Measurements from ENCODE around the gene DHX35.

Gene DHX35

DNA sequence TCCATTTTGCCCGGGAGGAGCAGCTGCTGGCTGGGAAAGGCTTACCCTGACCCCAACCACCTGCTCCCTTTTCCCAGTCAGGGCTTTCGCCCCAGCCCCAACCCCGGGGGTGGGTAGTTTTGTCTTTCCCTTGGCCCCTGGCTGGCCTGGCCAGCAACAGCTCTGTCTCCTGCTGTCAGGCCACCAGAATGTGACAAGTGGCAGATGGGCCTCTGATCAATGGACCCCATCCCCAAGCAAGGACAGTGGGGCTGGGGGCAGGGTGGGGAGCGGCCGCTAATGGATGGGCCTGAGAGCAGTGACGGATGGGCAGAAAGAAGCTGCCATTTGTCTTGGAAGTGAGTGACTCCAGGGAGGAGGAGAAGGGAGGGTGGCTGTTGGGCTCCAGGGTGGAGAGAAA is 121.6 kb downstream of the DHX35 start:
- no peak for ATAC-seq
- TF ChIP-seq, protein P1, sequence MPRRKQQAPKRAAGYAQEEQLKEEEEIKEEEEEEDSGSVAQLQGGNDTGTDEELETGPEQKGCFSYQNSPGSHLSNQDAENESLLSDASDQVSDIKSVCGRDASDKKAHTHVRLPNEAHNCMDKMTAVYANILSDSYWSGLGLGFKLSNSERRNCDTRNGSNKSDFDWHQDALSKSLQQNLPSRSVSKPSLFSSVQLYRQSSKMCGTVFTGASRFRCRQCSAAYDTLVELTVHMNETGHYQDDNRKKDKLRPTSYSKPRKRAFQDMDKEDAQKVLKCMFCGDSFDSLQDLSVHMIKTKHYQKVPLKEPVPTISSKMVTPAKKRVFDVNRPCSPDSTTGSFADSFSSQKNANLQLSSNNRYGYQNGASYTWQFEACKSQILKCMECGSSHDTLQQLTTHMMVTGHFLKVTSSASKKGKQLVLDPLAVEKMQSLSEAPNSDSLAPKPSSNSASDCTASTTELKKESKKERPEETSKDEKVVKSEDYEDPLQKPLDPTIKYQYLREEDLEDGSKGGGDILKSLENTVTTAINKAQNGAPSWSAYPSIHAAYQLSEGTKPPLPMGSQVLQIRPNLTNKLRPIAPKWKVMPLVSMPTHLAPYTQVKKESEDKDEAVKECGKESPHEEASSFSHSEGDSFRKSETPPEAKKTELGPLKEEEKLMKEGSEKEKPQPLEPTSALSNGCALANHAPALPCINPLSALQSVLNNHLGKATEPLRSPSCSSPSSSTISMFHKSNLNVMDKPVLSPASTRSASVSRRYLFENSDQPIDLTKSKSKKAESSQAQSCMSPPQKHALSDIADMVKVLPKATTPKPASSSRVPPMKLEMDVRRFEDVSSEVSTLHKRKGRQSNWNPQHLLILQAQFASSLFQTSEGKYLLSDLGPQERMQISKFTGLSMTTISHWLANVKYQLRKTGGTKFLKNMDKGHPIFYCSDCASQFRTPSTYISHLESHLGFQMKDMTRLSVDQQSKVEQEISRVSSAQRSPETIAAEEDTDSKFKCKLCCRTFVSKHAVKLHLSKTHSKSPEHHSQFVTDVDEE (CRISPR knock-in tag; IDR thresholded peaks at IDR 0.05): no peak
- TF ChIP-seq ESRRG (CRISPR knock-in tag; IDR thresholded peaks at IDR 0.05): no peak
- TF ChIP-seq ZFP3 (CRISPR knock-in tag; IDR thresholded peaks at IDR 0.05): no peak
- no peak for TF ChIP-seq PPARA (CRISPR knock-in tag; IDR thresholded peaks at IDR 0.05; ENCODE audit: borderline replicate concordance)
- TF ChIP-seq OSR1 (CRISPR knock-in tag; IDR thresholded peaks at IDR 0.05): no peak
- TF ChIP-seq TCF4 (CRISPR knock-in tag; IDR thresholded peaks at IDR 0.05; ENCODE audit: borderline replicate concordance): no peak
- TF ChIP-seq ZC3H10 (CRISPR knock-in tag; IDR thresholded peaks at IDR 0.05): no peak
- no peak for TF ChIP-seq BACH2 (CRISPR knock-in tag; IDR thresholded peaks at IDR 0.05; ENCODE audit: borderline replicate concordance)
- no peak for TF ChIP-seq ARNTL (CRISPR knock-in tag; IDR thresholded peaks at IDR 0.05; ENCODE audit: borderline replicate concordance, low read depth)
- no peak for TF ChIP-seq ZFP30 (CRISPR knock-in tag; IDR thresholded peaks at IDR 0.05)
- TF ChIP-seq ZNF565 (CRISPR knock-in tag; conservative IDR thresholded peaks at IDR 0.05; ENCODE audit: low read depth): no peak
- TF ChIP-seq, protein P2, sequence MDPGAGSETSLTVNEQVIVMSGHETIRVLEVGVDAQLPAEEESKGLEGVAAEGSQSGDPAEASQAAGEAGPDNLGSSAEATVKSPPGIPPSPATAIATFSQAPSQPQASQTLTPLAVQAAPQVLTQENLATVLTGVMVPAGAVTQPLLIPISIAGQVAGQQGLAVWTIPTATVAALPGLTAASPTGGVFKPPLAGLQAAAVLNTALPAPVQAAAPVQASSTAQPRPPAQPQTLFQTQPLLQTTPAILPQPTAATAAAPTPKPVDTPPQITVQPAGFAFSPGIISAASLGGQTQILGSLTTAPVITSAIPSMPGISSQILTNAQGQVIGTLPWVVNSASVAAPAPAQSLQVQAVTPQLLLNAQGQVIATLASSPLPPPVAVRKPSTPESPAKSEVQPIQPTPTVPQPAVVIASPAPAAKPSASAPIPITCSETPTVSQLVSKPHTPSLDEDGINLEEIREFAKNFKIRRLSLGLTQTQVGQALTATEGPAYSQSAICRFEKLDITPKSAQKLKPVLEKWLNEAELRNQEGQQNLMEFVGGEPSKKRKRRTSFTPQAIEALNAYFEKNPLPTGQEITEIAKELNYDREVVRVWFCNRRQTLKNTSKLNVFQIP (CRISPR knock-in tag; IDR thresholded peaks at IDR 0.05; ENCODE audit: borderline replicate concordance, low read depth): no peak
- TF ChIP-seq, protein P3, sequence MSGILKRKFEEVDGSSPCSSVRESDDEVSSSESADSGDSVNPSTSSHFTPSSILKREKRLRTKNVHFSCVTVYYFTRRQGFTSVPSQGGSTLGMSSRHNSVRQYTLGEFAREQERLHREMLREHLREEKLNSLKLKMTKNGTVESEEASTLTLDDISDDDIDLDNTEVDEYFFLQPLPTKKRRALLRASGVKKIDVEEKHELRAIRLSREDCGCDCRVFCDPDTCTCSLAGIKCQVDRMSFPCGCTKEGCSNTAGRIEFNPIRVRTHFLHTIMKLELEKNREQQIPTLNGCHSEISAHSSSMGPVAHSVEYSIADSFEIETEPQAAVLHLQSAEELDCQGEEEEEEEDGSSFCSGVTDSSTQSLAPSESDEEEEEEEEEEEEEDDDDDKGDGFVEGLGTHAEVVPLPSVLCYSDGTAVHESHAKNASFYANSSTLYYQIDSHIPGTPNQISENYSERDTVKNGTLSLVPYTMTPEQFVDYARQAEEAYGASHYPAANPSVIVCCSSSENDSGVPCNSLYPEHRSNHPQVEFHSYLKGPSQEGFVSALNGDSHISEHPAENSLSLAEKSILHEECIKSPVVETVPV (CRISPR knock-in tag; IDR thresholded peaks at IDR 0.05): no peak
- TF ChIP-seq, protein P4, sequence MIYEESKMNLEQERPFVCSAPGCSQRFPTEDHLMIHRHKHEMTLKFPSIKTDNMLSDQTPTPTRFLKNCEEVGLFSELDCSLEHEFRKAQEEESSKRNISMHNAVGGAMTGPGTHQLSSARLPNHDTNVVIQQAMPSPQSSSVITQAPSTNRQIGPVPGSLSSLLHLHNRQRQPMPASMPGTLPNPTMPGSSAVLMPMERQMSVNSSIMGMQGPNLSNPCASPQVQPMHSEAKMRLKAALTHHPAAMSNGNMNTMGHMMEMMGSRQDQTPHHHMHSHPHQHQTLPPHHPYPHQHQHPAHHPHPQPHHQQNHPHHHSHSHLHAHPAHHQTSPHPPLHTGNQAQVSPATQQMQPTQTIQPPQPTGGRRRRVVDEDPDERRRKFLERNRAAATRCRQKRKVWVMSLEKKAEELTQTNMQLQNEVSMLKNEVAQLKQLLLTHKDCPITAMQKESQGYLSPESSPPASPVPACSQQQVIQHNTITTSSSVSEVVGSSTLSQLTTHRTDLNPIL (CRISPR knock-in tag; IDR thresholded peaks at IDR 0.05; ENCODE audit: low read depth): no peak
- TF ChIP-seq RARB (CRISPR knock-in tag; IDR thresholded peaks at IDR 0.05): no peak
- TF ChIP-seq, protein P5, sequence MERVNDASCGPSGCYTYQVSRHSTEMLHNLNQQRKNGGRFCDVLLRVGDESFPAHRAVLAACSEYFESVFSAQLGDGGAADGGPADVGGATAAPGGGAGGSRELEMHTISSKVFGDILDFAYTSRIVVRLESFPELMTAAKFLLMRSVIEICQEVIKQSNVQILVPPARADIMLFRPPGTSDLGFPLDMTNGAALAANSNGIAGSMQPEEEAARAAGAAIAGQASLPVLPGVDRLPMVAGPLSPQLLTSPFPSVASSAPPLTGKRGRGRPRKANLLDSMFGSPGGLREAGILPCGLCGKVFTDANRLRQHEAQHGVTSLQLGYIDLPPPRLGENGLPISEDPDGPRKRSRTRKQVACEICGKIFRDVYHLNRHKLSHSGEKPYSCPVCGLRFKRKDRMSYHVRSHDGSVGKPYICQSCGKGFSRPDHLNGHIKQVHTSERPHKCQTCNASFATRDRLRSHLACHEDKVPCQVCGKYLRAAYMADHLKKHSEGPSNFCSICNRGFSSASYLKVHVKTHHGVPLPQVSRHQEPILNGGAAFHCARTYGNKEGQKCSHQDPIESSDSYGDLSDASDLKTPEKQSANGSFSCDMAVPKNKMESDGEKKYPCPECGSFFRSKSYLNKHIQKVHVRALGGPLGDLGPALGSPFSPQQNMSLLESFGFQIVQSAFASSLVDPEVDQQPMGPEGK (CRISPR knock-in tag; IDR thresholded peaks at IDR 0.05; ENCODE audit: borderline replicate concordance): no peak
- TF ChIP-seq ZNF70 (CRISPR knock-in tag; IDR thresholded peaks at IDR 0.05): no peak

DNA sequence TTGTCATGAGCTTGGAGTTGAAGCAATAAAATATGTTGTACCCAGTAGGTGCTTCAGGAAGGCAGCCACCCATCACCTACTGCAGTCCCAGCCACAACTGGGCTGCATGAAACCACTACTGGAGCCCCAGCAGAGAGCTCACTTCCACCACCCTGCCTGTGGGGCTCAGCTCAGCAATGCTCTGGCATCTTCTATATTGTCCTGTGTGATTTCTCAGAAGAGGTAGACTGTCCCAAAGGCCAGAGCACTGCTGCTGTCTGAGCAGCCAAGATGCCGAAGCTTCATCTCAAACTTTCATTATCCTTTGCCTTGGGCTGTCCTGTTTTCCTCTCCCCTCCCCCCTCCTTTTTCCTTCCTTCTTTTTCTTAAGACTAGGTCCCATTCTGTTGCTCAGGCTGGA is 126.9 kb downstream of the DHX35 start:
- no peak for ATAC-seq
- TF ChIP-seq RARB (CRISPR knock-in tag; IDR thresholded peaks at IDR 0.05) (no peak), ZC3H10 (CRISPR knock-in tag; IDR thresholded peaks at IDR 0.05) (no peak), TOX (CRISPR knock-in tag; IDR thresholded peaks at IDR 0.05; ENCODE audit: borderline replicate concordance) (no peak), GLIS3 (CRISPR knock-in tag; IDR thresholded peaks at IDR 0.05) (no peak), ARNTL (CRISPR knock-in tag; IDR thresholded peaks at IDR 0.05; ENCODE audit: borderline replicate concordance, low read depth) (no peak), ESRRG (CRISPR knock-in tag; IDR thresholded peaks at IDR 0.05) (no peak), ZFP3 (CRISPR knock-in tag; IDR thresholded peaks at IDR 0.05) (no peak), ZFP30 (CRISPR knock-in tag; IDR thresholded peaks at IDR 0.05) (no peak), ZNF8 (CRISPR knock-in tag; IDR thresholded peaks at IDR 0.05) (no peak), BACH2 (CRISPR knock-in tag; IDR thresholded peaks at IDR 0.05; ENCODE audit: borderline replicate concordance) (no peak), TCF4 (CRISPR knock-in tag; IDR thresholded peaks at IDR 0.05; ENCODE audit: borderline replicate concordance) (no peak), ZNF70 (CRISPR knock-in tag; IDR thresholded peaks at IDR 0.05) (no peak)
- TF ChIP-seq, protein P1 (CRISPR knock-in tag; IDR thresholded peaks at IDR 0.05): no peak
- TF ChIP-seq, protein P5 (CRISPR knock-in tag; IDR thresholded peaks at IDR 0.05; ENCODE audit: borderline replicate concordance): no peak
- TF ChIP-seq, protein P3 (CRISPR knock-in tag; IDR thresholded peaks at IDR 0.05): no peak
- TF ChIP-seq, protein P2 (CRISPR knock-in tag; IDR thresholded peaks at IDR 0.05; ENCODE audit: borderline replicate concordance, low read depth): no peak
